Ovary (tissue), 9 donors: ENCODE measurements around the gene POR. TPM values are rescaled to one million over a fixed set of nuclear protein-coding genes. Genes with fewer than 3 reads are reported as not detected.

Experiments
- DNase-seq, 5 donors: peaks; one replicate each; pipeline ENCODE4 v3.0.0-alpha.2; 2019 to 2020
- H3K27ac ChIP-seq, 2 donors: fragments of 200-600 bp; one replicate each; pipeline versions ENCODE4 v1.5.1 to v1.8.0; 2019 to 2022
- H3K27me3 ChIP-seq: fragments of 200-600 bp; one replicate; pipeline ENCODE4 v1.8.0; 2022
- H3K36me3 ChIP-seq: fragments of 200-600 bp; sonication (generic); one replicate; pipeline ENCODE4 v1.5.1; 2019
- H3K4me1 ChIP-seq: one replicate; pipeline ENCODE4 v1.8.1; 2013; ENCODE audit warnings: mild to moderate bottlenecking, moderate library complexity; ENCODE audit not compliant: insufficient read depth
- H3K4me3 ChIP-seq: fragments of 200-600 bp; sonication (generic); one replicate; pipeline ENCODE4 v1.5.1; 2017
- H3K9me3 ChIP-seq, 2 donors: fragments of 200-600 bp in 1 of 2; sonication (generic) in 1 of 2; one replicate each; pipeline versions ENCODE4 v1.5.1 to v1.8.1; 2013 to 2019; ENCODE audit warnings: mild to moderate bottlenecking in 1 of 2, moderate library complexity in 1 of 2
- CTCF ChIP-seq, 3 donors: fragments of 450-650 bp in 2 of 3; fragments of 200-600 bp in 1 of 3; IDR thresholded peaks; one replicate each; pipeline versions ENCODE4 v1.5.1 to v1.8.0; 2016 to 2022; ENCODE audit warnings: antibody characterized with exemption in 3 of 3, mild to moderate bottlenecking in 1 of 3
- EP300 ChIP-seq: sonication (generic); formaldehyde crosslinking; IDR thresholded peaks from one replicate; pipeline ENCODE4 v1.6.1; 2017; ENCODE audit warnings: antibody characterized with exemption
- POLR2A ChIP-seq: fragments of 450-650 bp; IDR thresholded peaks from one replicate; pipeline ENCODE4 v1.6.1; 2017; ENCODE audit warnings: antibody characterized with exemption, mild to moderate bottlenecking, moderate library complexity
- WGBS, 3 donors: extraction: QIAGEN DNeasy Blood & Tissue Kit in 1 of 3; methylation state at CpG; one replicate each; pipeline versions ENCODE4 v1.1.5 to v1.1.7; 2013 to 2017; 5-methylcytosine and 5-hydroxymethylcytosine counted together
- intact Hi-C, 4 donors: fragments of 100-400 bp; cut with DNase I; formaldehyde crosslinking; loops; one replicate each; pipeline versions ENCODE4 v1.11.0 to v1.15.1; 2022 to 2023
- polyA plus RNA-seq, 2 donors: library from polyadenylated mRNA; stranded (reverse); fragments of 200-250 nt in 1 of 2; fragments of 350-450 nt in 1 of 2; fragmentation: Illumina TruSeq in 1 of 2; extraction: RNeasy Lipid Tissue Mini Kit (QIAGEN cat#74804) in 1 of 2; gene quantifications; one replicate each; pipeline ENCODE4 v1.2.3, GENCODE V29; 2013 to 2014
- total RNA-seq, 7 donors: library from RNA; depleted of rRNA in 2 of 7; stranded (reverse); fragments of >200 nt in 2 of 7; fragmentation: NEBNext Ultra II Directional in 3 of 7; extraction: Animal tissue kit (Norgen Biotek cat#: 25700) in 3 of 7; gene quantifications; one replicate each; pipeline versions ENCODE4 v1.1.0 to v1.2.4, GENCODE V29; 2016 to 2023
- donor health status: DM: no; HTN: no; CAD: no; lungs with moderate emphysema.
- donor health status: DM: no; HTN: no; CAD: no.
- donor health status: Bipolar disorder and iron deficiency.
- donor health status: DM: yes; HTN: yes; CAD: no.
- donor health status: DM: no; HTN: no; CAD: no.
- donor health status: DM: yes; HTN: yes; CAD: no.

The POR gene
- total and polyA plus RNA-seq, 9 donors = 71.8 to 191 (median 144) TPM

- Histone ChIP-seq H3K27ac (no peak overlapping the region), H3K9me3 (no peaks in the 10 kb centered on the region), H3K4me1 (peaks cover 13% of the 10 kb centered on the region), H3K36me3 (no peaks in the 10 kb centered on the region), H3K4me3 (no peak overlapping the region), H3K27me3 (no peaks in the 10 kb centered on the region)
- 90 to 92% (median 91%) methylated on average over 9 of the region's 9 CpGs for WGBS, 3 donors
- DNase-seq = no peak
- TF ChIP-seq EP300 (no peak), CTCF (IDR thresholded peaks at IDR 0.05) (no peak), POLR2A (no peak)
- intact Hi-C loops = no loop called here
Measured at GRCh38 chr7:75958802-75959543, 44.0 kb downstream of the POR start.

GRCh38 chr7:75960372-75960771 lies 45.4 kb downstream of the POR start:
- peaks cover 17% of the 10 kb centered on the region for H3K4me1 ChIP-seq
- no peak for DNase-seq
- no peak overlapping the region for H3K27ac ChIP-seq
- H3K36me3 ChIP-seq = no peaks in the 10 kb centered on the region
- intact Hi-C loops = loop anchor here in 1 of 4 donors (5.0 kb wide), 1 partner anchor 43 kb away; the partner anchor contains the start of gene POR
- H3K9me3 ChIP-seq = no peaks in the 10 kb centered on the region
- H3K27me3 ChIP-seq = no peaks in the 10 kb centered on the region
- no peak overlapping the region for H3K4me3 ChIP-seq
- WGBS, 3 donors = 89 to 96% (median 96%) methylated on average over 6 of the region's 6 CpGs
- TF ChIP-seq CTCF (IDR thresholded peaks at IDR 0.05) (no peak), POLR2A (no peak), EP300 (no peak)

GRCh38 chr7:75961218-75961617 lies 46.3 kb downstream of the POR start:
- Histone ChIP-seq H3K27ac (no peak overlapping the region), H3K27me3 (no peaks in the 10 kb centered on the region), H3K4me3 (no peak overlapping the region), H3K4me1 (peaks cover 25% of the 10 kb centered on the region), H3K36me3 (no peaks in the 10 kb centered on the region), H3K9me3 (no peaks in the 10 kb centered on the region)
- no peak for DNase-seq
- 77 to 92% (median 87%) methylated on average over 7 of the region's 7 CpGs for WGBS, 3 donors
- intact Hi-C loops = loop anchor here in 1 of 4 donors (5.0 kb wide), 1 partner anchor 44 kb away; the partner anchor contains the start of gene POR
- TF ChIP-seq POLR2A (no peak), CTCF (IDR thresholded peaks at IDR 0.05) (no peak), EP300 (no peak)

GRCh38 chr7:75962607-75963380 lies 47.8 kb downstream of the POR start:
- 15 to 27% (median 22%) methylated on average over 18 of the region's 18 CpGs for WGBS, 3 donors
- no peak overlapping the region for H3K4me3 ChIP-seq
- H3K36me3 ChIP-seq = no peaks in the 10 kb centered on the region
- intact Hi-C loops = loop anchor here in 1 of 4 donors (5.0 kb wide), 1 partner anchor 45 kb away; the partner anchor contains the start of gene POR
- peak; percentile 64 to 82 (median 73) for DNase-seq
- peaks cover 38% of the 10 kb centered on the region for H3K4me1 ChIP-seq
- H3K9me3 ChIP-seq = no peaks in the 10 kb centered on the region
- TF ChIP-seq EP300 (no peak), POLR2A (no peak), CTCF (IDR thresholded peaks at IDR 0.05) (no peak)
- H3K27me3 ChIP-seq = no peaks in the 10 kb centered on the region
- peak overlapping the region; percentile 43 to 59 for H3K27ac ChIP-seq
